ENCODE data around the gene GTF3C4. TPM values are rescaled to one million over a fixed set of nuclear protein-coding genes. Genes with fewer than 3 reads are reported as not detected.
A peak's percentile ranks its signal among the peaks of the same experiment; 100 is the strongest.

The GTF3C4 gene
- total RNA-seq, 1 experiment from 2014 or later, result 12.4 TPM

DNA sequence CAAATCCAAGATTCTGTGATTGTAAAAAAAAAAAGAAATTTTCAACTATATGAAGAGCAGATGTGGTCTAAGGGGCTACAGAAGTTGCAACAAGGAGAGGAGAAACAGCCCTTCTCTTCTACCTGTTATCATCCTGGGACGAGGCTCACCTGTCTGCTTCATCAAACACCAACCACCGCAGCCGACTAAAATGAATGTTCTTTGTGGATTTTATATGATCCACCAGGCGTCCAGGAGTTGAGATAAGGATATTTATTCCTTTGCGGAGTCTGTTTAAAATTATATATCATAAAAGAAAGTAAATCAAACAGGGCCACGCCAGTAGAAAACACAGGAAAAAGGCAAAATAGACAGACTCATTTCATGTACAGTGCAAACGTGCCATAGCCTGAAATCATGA is 22.0 kb upstream of the GTF3C4 start:
- DNase-seq (ENCODE audit: low spot score), result no peak

DNA sequence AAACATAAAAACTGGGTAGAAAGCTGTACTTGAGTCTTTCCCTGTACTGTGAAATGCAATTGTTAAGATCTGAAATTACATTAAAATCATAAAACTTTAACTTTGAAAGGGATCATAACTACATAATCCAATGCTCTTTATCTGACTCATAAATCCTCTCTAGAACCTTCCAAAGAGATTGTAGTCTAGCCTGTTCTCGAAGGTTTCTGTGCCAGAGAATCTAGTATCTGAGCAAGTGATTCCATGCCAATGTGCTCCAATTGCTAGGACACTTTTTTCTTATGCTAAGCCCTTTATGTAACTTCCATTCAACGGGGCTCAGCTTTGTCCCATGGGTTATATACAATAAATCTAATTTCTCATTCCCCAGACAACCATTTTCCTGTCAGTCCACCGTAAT is 21.6 kb upstream of the GTF3C4 start:
- no peak for DNase-seq (ENCODE audit: low spot score)

- peak; percentile 93 for DNase-seq (ENCODE audit: low spot score)
These were observed 19.0 kb upstream of the GTF3C4 start for GRCh38 chr9:132651259-132651658.

GRCh38 chr9:132656299-132656698 is 14.0 kb upstream of the GTF3C4 start:
- DNase-seq (ENCODE audit: low spot score), result no peak

DNA sequence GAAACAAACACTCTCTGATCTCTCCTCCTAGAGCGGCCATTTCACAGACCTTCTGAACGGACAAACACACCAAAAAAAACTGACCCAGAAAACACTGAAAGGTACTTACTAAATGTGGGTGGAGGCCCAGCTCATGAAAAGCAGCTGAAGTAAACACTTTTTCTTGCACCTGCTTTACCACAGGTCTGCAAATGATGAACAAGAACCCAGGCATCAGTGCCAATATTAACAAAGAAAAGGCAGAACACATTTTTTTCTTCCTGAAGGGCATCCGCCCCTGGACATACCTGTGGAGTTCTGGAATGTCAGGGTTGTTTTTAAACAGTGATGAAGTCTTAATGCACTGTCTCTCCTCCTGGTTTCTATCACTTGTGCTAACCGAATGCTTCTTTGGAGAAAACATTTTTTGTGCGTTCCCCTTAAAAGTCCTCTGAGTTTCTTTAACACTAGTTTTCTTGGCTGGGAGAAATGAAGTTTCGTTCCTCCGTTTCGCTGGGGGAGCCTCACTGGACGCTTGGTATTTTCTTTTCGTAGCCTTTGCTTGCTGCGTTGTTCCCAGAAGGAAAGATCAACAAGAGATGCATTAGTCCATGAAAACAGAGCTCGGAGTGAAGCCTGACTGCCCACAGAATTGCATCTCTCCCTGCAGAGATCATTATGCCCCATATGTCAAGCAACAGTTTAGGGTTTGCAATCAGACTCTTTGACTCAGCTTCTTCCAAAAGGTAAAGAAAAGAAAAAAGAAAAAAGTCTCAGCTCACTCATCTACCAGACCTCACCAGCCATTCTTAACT is 7.9 kb upstream of the GTF3C4 start:
- DNase-seq (ENCODE audit: low spot score), result no peak

GRCh38 chr9:132663117-132663516 is 7.1 kb upstream of the GTF3C4 start:
- no peak for DNase-seq (ENCODE audit: low spot score)

DNA sequence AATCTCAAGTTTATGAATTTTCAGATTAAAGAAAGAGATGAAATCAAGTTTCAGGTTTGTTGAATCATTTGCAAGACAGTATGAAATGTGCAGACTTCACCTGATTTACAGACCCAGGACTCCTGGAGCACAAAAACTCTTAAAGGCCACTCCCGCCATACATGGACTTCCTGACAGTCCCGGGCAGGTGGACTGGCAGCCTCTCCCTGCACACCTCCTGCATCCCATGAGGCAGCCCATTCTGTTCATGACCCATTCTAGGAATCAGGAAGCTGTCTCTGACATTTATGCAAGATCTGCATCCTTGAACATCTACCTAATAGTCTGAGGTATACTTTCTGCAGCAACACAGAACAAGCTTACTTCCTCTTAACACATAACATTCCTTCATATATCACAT is 6.4 kb upstream of the GTF3C4 start:
- DNase-seq (ENCODE audit: low spot score), result no peak

GRCh38 chr9:132669319-132669697 is 956 bp upstream of the GTF3C4 start:
- DNase-seq (ENCODE audit: low spot score), result peak; percentile 55

- DNase-seq (ENCODE audit: low spot score), result peak; percentile 61
These were observed 387 bp upstream of the GTF3C4 start, which contains the start of gene DDX31 for GRCh38 chr9:132669698-132670456. DDX31 (minus strand) TSS chr9:132669983; CDS start chr9:132669934, 49 bp downstream.

DNA sequence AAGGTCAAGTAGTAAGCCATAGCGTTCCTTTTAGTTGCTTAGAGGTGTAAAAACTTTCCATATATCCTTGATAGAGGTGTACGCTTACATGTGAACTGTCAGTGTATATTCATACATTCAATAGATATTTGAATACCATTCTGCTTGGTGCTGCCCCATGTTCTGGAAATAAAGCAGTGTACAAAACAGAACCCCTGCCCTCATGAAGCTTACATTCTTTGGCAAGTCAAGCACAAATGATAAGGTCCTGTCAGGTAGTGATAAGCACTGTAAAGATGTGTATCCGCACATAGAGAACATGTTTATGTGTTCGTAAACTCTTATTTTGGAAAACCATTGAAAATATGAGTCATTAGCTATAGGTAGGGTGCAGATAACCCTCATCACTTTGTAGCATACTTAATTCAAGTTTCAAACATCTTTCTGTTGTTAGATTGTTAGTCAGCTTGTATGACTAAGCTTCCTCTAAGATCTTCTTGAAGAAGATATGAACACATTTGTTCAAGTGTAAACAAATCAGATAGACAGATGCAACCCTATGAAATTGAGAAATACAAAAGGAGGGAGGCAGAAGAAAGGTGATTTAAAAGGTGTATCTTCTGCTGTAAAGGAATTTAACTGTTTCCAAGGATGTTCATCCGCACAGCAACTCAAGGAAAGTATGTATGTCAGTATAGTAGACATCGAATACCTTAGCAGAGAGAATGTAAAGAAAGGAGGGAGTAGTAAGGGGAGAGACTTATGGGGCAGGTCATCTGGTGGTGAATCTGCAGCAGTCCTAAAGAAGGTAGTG is 1.6 kb downstream of the GTF3C4 start:
- no peak for DNase-seq (ENCODE audit: low spot score)

GRCh38 chr9:132672413-132672690 is 2.1 kb downstream of the GTF3C4 start:
- no peak for DNase-seq (ENCODE audit: low spot score)

DNA sequence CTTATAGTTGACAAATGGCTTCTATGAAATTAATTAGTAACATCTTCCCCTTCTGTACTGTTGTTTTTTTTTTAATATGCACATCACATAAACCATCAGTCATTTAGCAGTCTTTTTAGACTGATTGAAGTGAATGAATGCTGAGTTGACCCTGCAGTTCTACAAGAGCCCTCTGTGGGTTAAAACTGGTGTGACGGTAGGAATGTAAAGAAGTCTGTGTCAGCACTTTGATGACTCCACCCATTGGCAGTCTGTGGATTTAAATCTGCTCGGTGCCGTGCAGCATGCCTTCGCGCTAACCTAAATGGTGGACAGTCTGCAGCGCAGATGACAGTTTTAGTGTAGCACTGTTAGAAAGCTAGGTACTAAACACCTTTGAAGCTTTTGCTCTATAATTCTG is 3.1 kb downstream of the GTF3C4 start:
- DNase-seq (ENCODE audit: low spot score), result no peak

DNA sequence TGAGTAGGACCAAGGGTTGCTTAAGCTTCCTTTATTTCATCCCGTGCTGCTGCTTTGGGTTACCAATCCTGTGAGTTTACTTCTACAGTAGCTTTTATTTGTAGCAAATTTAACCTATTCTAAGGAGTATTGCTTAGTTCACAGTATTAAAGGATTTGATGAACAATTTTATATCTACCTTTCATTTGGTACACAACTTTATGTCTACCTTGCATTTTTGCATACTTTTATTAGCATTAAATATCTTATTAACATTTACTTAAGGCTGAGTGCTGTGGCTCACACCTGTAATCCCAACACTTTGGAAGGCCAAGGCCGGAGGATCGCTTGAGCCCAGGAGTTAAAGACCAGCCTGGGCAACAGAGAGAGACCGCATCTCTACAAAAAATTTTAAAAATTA is 4.2 kb downstream of the GTF3C4 start:
- DNase-seq (ENCODE audit: low spot score), result no peak

- no peak for DNase-seq (ENCODE audit: low spot score)
These were observed 7.7 kb downstream of the GTF3C4 start for GRCh38 chr9:132677976-132678375.

GRCh38 chr9:132679946-132680625 is 9.8 kb downstream of the GTF3C4 start:
- no peak for DNase-seq (ENCODE audit: low spot score)

DNA sequence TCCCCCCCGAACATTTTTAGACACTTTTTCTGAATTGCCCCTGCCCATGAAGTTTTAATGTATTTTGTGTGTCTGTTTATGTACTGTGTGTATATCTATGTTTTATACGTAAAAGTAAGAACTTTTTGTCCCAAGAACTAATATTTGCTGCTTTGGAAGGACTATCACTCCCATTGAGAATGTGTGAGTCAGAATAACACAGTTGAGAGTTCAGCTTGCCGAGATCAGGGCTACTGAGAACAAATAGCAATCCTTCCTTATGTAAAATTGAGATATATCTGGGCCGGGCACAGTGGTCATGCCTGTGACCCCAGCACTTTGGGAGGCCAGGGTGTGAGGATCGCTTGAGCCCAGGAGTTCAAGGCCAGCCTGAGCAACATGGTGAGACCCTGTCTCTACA is 11.3 kb downstream of the GTF3C4 start:
- DNase-seq (ENCODE audit: low spot score), result no peak

- no peak for DNase-seq (ENCODE audit: low spot score)
These were observed 13.6 kb downstream of the GTF3C4 start for GRCh38 chr9:132683873-132684272.

- DNase-seq (ENCODE audit: low spot score), result no peak
These were observed 20.4 kb downstream of the GTF3C4 start for GRCh38 chr9:132690696-132691095.

- DNase-seq (ENCODE audit: low spot score), result no peak
These were observed 23.9 kb downstream of the GTF3C4 start for GRCh38 chr9:132694144-132694543.

- DNase-seq (ENCODE audit: low spot score), result no peak
These were observed 27.0 kb downstream of the GTF3C4 start for GRCh38 chr9:132697230-132697629.

DNA sequence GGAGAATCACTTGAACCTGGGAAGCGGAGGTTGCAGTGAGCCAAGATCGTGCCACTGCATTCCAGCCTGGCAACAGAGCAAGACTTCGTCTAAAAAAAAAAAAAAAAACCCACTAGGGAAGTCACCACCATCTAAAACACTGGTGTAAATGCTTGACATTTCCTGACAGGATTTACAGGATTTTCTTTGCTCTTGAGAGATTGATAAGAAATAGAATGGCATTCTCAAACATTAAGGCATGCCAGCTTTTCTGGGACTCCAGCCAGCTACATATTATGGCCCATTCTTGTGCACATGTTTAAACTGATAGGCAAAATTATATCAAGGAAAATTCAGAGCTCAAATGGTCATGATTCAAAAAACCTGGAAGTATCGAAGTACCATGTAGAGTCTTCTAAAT is 28.7 kb downstream of the GTF3C4 start:
- DNase-seq (ENCODE audit: low spot score), result no peak

DNA sequence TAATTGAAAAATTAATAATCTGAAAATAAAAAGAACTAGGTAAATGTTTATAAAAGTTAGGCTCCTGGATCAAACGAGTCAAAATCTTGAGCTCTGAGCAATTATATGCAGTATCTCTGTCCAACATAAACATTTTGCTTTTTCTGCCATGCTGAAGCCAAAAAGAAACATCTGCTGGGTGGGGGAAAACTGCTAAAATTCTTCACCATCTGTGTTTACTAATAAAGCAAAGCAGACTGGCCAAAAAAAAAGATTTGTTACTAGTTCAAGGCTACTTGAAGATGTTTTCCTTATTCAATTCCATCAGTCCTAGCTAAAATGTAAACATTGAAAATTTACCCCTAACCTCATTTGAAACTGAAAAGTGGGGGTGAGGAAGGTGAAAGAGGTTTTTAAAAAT is 29.7 kb downstream of the GTF3C4 start:
- no peak for DNase-seq (ENCODE audit: low spot score)
